ENCODE measurements around the gene CERS1.

Gene CERS1

GRCh38 chr19:18832306-18833140 lies 63.4 kb downstream of the CERS1 start:
- DNase-seq = peak in 1 of 2 experiments; percentile 56

- peak; percentile 49 to 93 for DNase-seq
Measured at GRCh38 chr19:18831524-18832305, 64.2 kb downstream of the CERS1 start, which contains the start of gene UPF1. Gene UPF1 (plus strand): TSS chr19:18831959. CDS start chr19:18832210, 251 bp downstream.

DNA sequence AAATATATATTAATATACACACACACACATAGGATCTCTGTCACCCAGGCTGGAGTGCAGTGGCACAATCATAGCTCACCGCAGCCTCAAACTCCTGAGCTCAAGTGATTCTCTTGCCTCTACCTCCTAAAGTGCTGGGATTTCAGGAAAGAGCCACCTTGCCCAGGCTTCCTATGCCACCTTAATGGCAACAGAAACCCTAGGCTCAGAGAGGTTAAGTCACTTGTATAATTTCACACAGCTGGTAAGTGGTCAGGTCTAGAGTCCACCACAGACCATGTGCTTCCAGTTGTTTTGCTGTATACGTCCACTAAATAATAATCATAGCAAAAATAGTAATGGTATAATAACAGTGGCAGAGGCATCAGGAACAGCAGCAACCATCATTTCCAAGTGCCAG lies 65.5 kb downstream of the CERS1 start:
- DNase-seq = no peak

DNA sequence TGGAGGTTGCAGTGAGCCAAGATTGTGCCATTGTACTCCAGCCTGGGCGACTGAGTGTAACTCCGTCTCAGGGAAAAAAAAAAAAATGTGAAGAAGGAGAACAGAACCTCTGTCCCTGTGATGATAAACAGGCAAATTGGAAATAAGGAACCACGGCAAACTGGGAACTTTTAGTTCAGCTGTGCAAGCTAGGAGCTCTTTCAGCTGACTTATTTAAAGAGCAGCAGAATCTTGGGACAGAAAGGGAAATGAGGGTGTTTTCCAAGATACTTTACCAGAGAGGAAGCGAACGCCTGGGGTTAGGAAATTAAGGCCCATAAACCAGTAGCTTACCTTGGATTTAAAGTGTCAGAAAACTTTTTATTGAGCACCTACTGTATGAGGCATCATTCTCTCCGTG lies 67.2 kb downstream of the CERS1 start:
- DNase-seq = no peak
